Erythroblast (primary cell): ENCODE measurements around the gene PIMREG.
A peak's percentile ranks its signal among the peaks of the same experiment; 100 is the strongest.

Experiments
- DNase-seq, 2 experiments: peaks; one replicate each; lab custom pipeline; 2025; lab: John Stamatoyannopoulos, UW
- GATA1 ChIP-seq: IDR thresholded peaks from 2 replicates; pipeline ENCODE4 v1.6.1; 2011; ENCODE audit warnings: low read depth, mild to moderate bottlenecking, control low read depth, low read length, moderate library complexity
- POLR2A ChIP-seq: IDR thresholded peaks from 2 replicates; pipeline ENCODE4 v1.6.1; 2011; ENCODE audit warnings: mild to moderate bottlenecking, low read length

PIMREG gene

GRCh38 chr17:6443692-6444570 lies at the start of gene PIMREG:
Gene PIMREG (plus strand): TSS chr17:6444455. CDS start chr17:6445111, 656 bp downstream.
- TF ChIP-seq POLR2A (no peak), GATA1 (no peak)
- DNase-seq = peak; percentile 92 to 94

- no peak for DNase-seq
- TF ChIP-seq POLR2A (no peak), GATA1 (no peak)
Observed at GRCh38 chr17:6398955-6399354, 45.3 kb upstream of the PIMREG start.

- no peak for DNase-seq
- TF ChIP-seq POLR2A (no peak), GATA1 (no peak)
Observed at GRCh38 chr17:6402258-6402657, 42.0 kb upstream of the PIMREG start.

- TF ChIP-seq POLR2A (no peak), GATA1 (no peak)
- DNase-seq = no peak
Observed at GRCh38 chr17:6408276-6408675, 36.0 kb upstream of the PIMREG start.

- DNase-seq = no peak
- TF ChIP-seq POLR2A (no peak), GATA1 (no peak)
Observed at GRCh38 chr17:6408735-6409134, 35.5 kb upstream of the PIMREG start.

- no peak for TF ChIP-seq POLR2A
- TF ChIP-seq GATA1 = no peak
- DNase-seq = peak; percentile 9 to 11
Observed at GRCh38 chr17:6413065-6413464, 31.2 kb upstream of the PIMREG start.

GRCh38 chr17:6415616-6416015 lies 28.6 kb upstream of the PIMREG start:
- DNase-seq = no peak
- TF ChIP-seq POLR2A (no peak), GATA1 (no peak)

GRCh38 chr17:6420173-6420641 lies 24.0 kb upstream of the PIMREG start:
- peak in 1 of 2 experiments; percentile 4 for DNase-seq
- no peak for TF ChIP-seq POLR2A
- TF ChIP-seq GATA1 = no peak

GRCh38 chr17:6421700-6422604 lies 22.3 kb upstream of the PIMREG start:
- peak; percentile 63 to 82 for DNase-seq
- no peak for TF ChIP-seq POLR2A
- no peak for TF ChIP-seq GATA1

- DNase-seq = no peak
- TF ChIP-seq GATA1 (no peak), POLR2A (no peak)
Observed at GRCh38 chr17:6422654-6423241, 21.5 kb upstream of the PIMREG start.

- TF ChIP-seq POLR2A (no peak), GATA1 (no peak)
- no peak for DNase-seq
Observed at GRCh38 chr17:6423931-6424330, 20.3 kb upstream of the PIMREG start.

- no peak for TF ChIP-seq POLR2A
- TF ChIP-seq GATA1 = no peak
Observed at GRCh38 chr17:6425407-6425806, 18.8 kb upstream of the PIMREG start.

GRCh38 chr17:6426356-6427101 lies 17.7 kb upstream of the PIMREG start:
- no peak for DNase-seq
- no peak for TF ChIP-seq POLR2A
- TF ChIP-seq GATA1 = no peak

More at GRCh38 chr17:6425407-6425806, 18.8 kb upstream of the PIMREG start:
- no peak for DNase-seq
